MM.1S (cell line): ENCODE results near the gene HTRA1.

ENCODE experiments used
- DNase-seq: peaks from one replicate; pipeline ENCODE4 v3.0.0-alpha.2; 2015
- H2AFZ ChIP-seq: fragments of 300-600 bp; sonication (generic); 2 replicates; pipeline ENCODE4 v1.6.0; 2016; ENCODE audit warnings: antibody characterized with exemption, low read length
- H3F3A ChIP-seq: fragments of 300-600 bp; sonication (generic); 2 replicates; pipeline ENCODE4 v1.6.1; 2016; ENCODE audit warnings: mild to moderate bottlenecking, antibody characterized with exemption, low read length, moderate library complexity, mixed read lengths; ENCODE audit not compliant: insufficient read depth
- H3K27ac ChIP-seq: fragments of 300-600 bp; sonication (generic); 2 replicates; pipeline ENCODE4 v1.5.1; 2016; ENCODE audit warnings: mild to moderate bottlenecking, low read length
- H3K27me3 ChIP-seq: fragments of 300-600 bp; sonication (generic); replicated peaks from 2 replicates; pipeline ENCODE4 v1.6.0; 2016; ENCODE audit warnings: low read length; ENCODE audit not compliant: insufficient read depth
- H3K36me3 ChIP-seq: fragments of 300-600 bp; sonication (generic); replicated peaks from 2 replicates; pipeline ENCODE4 v1.6.1; 2016; ENCODE audit warnings: mild to moderate bottlenecking, low read length, mixed read lengths; ENCODE audit not compliant: insufficient read depth
- H3K4me1 ChIP-seq: fragments of 300-600 bp; sonication (generic); 2 replicates; pipeline ENCODE4 v1.6.1; 2016; ENCODE audit warnings: low read length, mixed read lengths
- H3K4me2 ChIP-seq: fragments of 300-600 bp; sonication (generic); 2 replicates; pipeline ENCODE4 v1.6.0; 2016; ENCODE audit warnings: low read depth, low read length
- H3K4me3 ChIP-seq: fragments of 300-600 bp; sonication (generic); 2 replicates; pipeline ENCODE4 v1.5.1; 2016; ENCODE audit warnings: low read length, mixed read lengths
- H3K79me2 ChIP-seq: fragments of 300-600 bp; sonication (generic); 2 replicates; pipeline ENCODE4 v1.6.1; 2016; ENCODE audit warnings: mixed run types, low read length, mixed read lengths
- H3K9ac ChIP-seq: fragments of 300-600 bp; sonication (generic); 2 replicates; pipeline ENCODE4 v1.6.1; 2016; ENCODE audit warnings: low read length, mixed read lengths
- H3K9me2 ChIP-seq: fragments of 300-600 bp; sonication (generic); replicated peaks from 2 replicates; pipeline ENCODE4 v1.6.1; 2016; ENCODE audit warnings: mild to moderate bottlenecking, low read length, mixed read lengths; ENCODE audit not compliant: insufficient read depth
- H3K9me3 ChIP-seq: fragments of 300-600 bp; sonication (generic); replicated peaks from 2 replicates; pipeline ENCODE4 v1.6.1; 2016; ENCODE audit warnings: mild to moderate bottlenecking, low read length, mixed read lengths; ENCODE audit not compliant: insufficient read depth
- H4K20me1 ChIP-seq: fragments of 300-600 bp; sonication (generic); 2 replicates; pipeline ENCODE4 v1.6.1; 2016; ENCODE audit warnings: mild to moderate bottlenecking, low read length, moderate library complexity, mixed read lengths; ENCODE audit not compliant: insufficient read depth
- CTCF ChIP-seq: fragments of 300-600 bp; sonication (generic); IDR thresholded peaks from 2 replicates; pipeline ENCODE4 v1.5.1; 2016; ENCODE audit warnings: antibody characterized with exemption, low read length, mixed read lengths
- EZH2 ChIP-seq: fragments of 300-600 bp; sonication (generic); optimal IDR thresholded peaks from 2 replicates; pipeline ENCODE3; 2017; ENCODE audit warnings: low read depth, mild to moderate bottlenecking, antibody characterized with exemption, low read length, mixed read lengths
- EZH2phosphoT487 ChIP-seq: fragments of 300-600 bp; sonication (generic); IDR thresholded peaks from 2 replicates; pipeline ENCODE4 v1.6.1; 2018; ENCODE audit warnings: antibody characterized with exemption, low read length

HTRA1 gene

GRCh38 chr10:122468307-122468925, 7.1 kb downstream of the HTRA1 start:
- H3K9ac ChIP-seq, result no peak overlapping the region
- DNase-seq, result no peak
- H3K36me3 ChIP-seq, result no peaks in the 10 kb centered on the region
- no peaks in the 10 kb centered on the region for H3F3A ChIP-seq
- H3K79me2 ChIP-seq, result no peaks in the 10 kb centered on the region
- no peak overlapping the region for H3K27ac ChIP-seq
- H3K4me3 ChIP-seq, result no peak overlapping the region
- no peak for TF ChIP-seq EZH2
- no peak for TF ChIP-seq EZH2phosphoT487
- TF ChIP-seq CTCF, result no peak
- no peaks in the 10 kb centered on the region for H3K9me3 ChIP-seq
- H4K20me1 ChIP-seq, result no peaks in the 10 kb centered on the region
- no peaks in the 10 kb centered on the region for H3K4me1 ChIP-seq
- peaks cover 4% of the 10 kb centered on the region; the same call in 1 of the 2 replicates for H3K27me3 ChIP-seq
- H2AFZ ChIP-seq, result no peak overlapping the region
- no peak overlapping the region for H3K4me2 ChIP-seq
- H3K9me2 ChIP-seq, result no peaks in the 10 kb centered on the region

GRCh38 chr10:122468926-122469781, 7.8 kb downstream of the HTRA1 start:
- Histone ChIP-seq H3K9me2 (no peaks in the 10 kb centered on the region), H2AFZ (no peak overlapping the region), H4K20me1 (no peaks in the 10 kb centered on the region), H3K4me2 (no peak overlapping the region), H3K27me3 (peaks cover 6% of the 10 kb centered on the region; the same call in 1 of the 2 replicates), H3K79me2 (no peaks in the 10 kb centered on the region), H3K36me3 (no peaks in the 10 kb centered on the region), H3K9me3 (no peaks in the 10 kb centered on the region), H3K9ac (no peak overlapping the region), H3K27ac (no peak overlapping the region), H3K4me3 (no peak overlapping the region), H3K4me1 (no peaks in the 10 kb centered on the region), H3F3A (no peaks in the 10 kb centered on the region)
- no peak for DNase-seq
- TF ChIP-seq CTCF, result no peak
- no peak for TF ChIP-seq EZH2phosphoT487
- TF ChIP-seq EZH2, result no peak

GRCh38 chr10:122469848-122470247, 8.5 kb downstream of the HTRA1 start:
- no peaks in the 10 kb centered on the region for H3K79me2 ChIP-seq
- no peaks in the 10 kb centered on the region for H3K36me3 ChIP-seq
- no peak for DNase-seq
- no peaks in the 10 kb centered on the region for H4K20me1 ChIP-seq
- H3K4me1 ChIP-seq, result no peaks in the 10 kb centered on the region
- no peak overlapping the region for H3K4me2 ChIP-seq
- H3K4me3 ChIP-seq, result no peak overlapping the region
- H3K27me3 ChIP-seq, result peaks cover 13% of the 10 kb centered on the region; the same call in 1 of the 2 replicates
- H2AFZ ChIP-seq, result no peak overlapping the region
- no peaks in the 10 kb centered on the region for H3K9me3 ChIP-seq
- H3F3A ChIP-seq, result no peaks in the 10 kb centered on the region
- H3K27ac ChIP-seq, result no peak overlapping the region
- no peak overlapping the region for H3K9ac ChIP-seq
- TF ChIP-seq EZH2phosphoT487 (no peak), CTCF (no peak), EZH2 (no peak)
- no peaks in the 10 kb centered on the region for H3K9me2 ChIP-seq
